ENCODE data around the gene CDH12.
"Not testable (repeated sequence)": the region's sequence is repeated elsewhere in the genome, so short reads cannot be mapped to it uniquely, and the experiment has no call there.

DNA sequence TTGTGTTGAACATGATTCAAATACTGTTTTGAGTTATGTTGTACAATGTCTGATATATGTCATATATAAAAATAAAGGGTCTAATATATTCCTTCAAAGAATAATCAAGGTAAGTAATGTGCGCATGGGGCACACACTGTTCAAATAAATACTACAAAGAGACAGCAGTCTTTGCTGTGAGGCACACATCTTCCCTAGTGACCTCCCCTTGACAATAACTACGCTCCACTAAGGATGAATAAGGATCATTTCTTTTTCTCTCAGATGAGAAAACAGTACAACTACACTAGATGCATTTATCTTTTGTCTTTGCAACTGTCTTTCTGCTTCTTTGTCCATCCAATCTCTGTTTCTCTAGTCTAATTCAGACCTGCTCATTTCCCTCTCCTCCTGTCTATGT is 684.4 kb downstream of the CDH12 start:
- not testable (repeated sequence) for TF ChIP-seq YY1 (IDR thresholded peaks at IDR 0.05; ENCODE audit: extremely low read depth, insufficient replicate concordance, low read depth, low read length); POLR2AphosphoS5 (IDR thresholded peaks at IDR 0.05; ENCODE audit: low read depth, low read length); EZH2 (IDR thresholded peaks at IDR 0.05); ELF1 (IDR thresholded peaks at IDR 0.05; ENCODE audit: borderline replicate concordance, low read depth); POLR2A (IDR thresholded peaks at IDR 0.05; ENCODE audit: borderline replicate concordance, extremely low read depth, insufficient read depth, insufficient read length); RAD21 (IDR thresholded peaks at IDR 0.05; ENCODE audit: low read depth); EZH2phosphoT487 (IDR thresholded peaks at IDR 0.05; ENCODE audit: borderline replicate concordance); ZNF274 (IDR thresholded peaks at IDR 0.05; ENCODE audit: low read depth, low read length); JUND (IDR thresholded peaks at IDR 0.05); EGR1 (IDR thresholded peaks at IDR 0.05; ENCODE audit: low read depth)
- TF ChIP-seq, protein P1, sequence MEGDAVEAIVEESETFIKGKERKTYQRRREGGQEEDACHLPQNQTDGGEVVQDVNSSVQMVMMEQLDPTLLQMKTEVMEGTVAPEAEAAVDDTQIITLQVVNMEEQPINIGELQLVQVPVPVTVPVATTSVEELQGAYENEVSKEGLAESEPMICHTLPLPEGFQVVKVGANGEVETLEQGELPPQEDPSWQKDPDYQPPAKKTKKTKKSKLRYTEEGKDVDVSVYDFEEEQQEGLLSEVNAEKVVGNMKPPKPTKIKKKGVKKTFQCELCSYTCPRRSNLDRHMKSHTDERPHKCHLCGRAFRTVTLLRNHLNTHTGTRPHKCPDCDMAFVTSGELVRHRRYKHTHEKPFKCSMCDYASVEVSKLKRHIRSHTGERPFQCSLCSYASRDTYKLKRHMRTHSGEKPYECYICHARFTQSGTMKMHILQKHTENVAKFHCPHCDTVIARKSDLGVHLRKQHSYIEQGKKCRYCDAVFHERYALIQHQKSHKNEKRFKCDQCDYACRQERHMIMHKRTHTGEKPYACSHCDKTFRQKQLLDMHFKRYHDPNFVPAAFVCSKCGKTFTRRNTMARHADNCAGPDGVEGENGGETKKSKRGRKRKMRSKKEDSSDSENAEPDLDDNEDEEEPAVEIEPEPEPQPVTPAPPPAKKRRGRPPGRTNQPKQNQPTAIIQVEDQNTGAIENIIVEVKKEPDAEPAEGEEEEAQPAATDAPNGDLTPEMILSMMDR (IDR thresholded peaks at IDR 0.05 in 2 of 3, conservative IDR thresholded peaks at IDR 0.05 in 1 of 3; ENCODE audit: borderline replicate concordance in 1 of 3, insufficient read depth in 1 of 3, low read depth in 2 of 3, low read length in 2 of 3), result not testable (repeated sequence)
- TF ChIP-seq, protein P2, sequence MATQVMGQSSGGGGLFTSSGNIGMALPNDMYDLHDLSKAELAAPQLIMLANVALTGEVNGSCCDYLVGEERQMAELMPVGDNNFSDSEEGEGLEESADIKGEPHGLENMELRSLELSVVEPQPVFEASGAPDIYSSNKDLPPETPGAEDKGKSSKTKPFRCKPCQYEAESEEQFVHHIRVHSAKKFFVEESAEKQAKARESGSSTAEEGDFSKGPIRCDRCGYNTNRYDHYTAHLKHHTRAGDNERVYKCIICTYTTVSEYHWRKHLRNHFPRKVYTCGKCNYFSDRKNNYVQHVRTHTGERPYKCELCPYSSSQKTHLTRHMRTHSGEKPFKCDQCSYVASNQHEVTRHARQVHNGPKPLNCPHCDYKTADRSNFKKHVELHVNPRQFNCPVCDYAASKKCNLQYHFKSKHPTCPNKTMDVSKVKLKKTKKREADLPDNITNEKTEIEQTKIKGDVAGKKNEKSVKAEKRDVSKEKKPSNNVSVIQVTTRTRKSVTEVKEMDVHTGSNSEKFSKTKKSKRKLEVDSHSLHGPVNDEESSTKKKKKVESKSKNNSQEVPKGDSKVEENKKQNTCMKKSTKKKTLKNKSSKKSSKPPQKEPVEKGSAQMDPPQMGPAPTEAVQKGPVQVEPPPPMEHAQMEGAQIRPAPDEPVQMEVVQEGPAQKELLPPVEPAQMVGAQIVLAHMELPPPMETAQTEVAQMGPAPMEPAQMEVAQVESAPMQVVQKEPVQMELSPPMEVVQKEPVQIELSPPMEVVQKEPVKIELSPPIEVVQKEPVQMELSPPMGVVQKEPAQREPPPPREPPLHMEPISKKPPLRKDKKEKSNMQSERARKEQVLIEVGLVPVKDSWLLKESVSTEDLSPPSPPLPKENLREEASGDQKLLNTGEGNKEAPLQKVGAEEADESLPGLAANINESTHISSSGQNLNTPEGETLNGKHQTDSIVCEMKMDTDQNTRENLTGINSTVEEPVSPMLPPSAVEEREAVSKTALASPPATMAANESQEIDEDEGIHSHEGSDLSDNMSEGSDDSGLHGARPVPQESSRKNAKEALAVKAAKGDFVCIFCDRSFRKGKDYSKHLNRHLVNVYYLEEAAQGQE (IDR thresholded peaks at IDR 0.05; ENCODE audit: low read depth), result not testable (repeated sequence)
